GM12875 (cell line): Measurements from ENCODE around the gene TDRD10.

ENCODE experiments used
- H3K4me3 ChIP-seq: one replicate; pipeline ENCODE4 v1.5.1; 2011; ENCODE audit warnings: low read depth, low read length, control low read depth
- TF ChIP-seq, protein P1 (sequence below): IDR thresholded peaks from 2 replicates; pipeline ENCODE4 v1.5.1; 2011; ENCODE audit warnings: low read depth, mild to moderate bottlenecking, control low read depth, inconsistent platforms, low read length, moderate library complexity, borderline replicate concordance; ENCODE audit not compliant: insufficient read depth

The TDRD10 gene

DNA sequence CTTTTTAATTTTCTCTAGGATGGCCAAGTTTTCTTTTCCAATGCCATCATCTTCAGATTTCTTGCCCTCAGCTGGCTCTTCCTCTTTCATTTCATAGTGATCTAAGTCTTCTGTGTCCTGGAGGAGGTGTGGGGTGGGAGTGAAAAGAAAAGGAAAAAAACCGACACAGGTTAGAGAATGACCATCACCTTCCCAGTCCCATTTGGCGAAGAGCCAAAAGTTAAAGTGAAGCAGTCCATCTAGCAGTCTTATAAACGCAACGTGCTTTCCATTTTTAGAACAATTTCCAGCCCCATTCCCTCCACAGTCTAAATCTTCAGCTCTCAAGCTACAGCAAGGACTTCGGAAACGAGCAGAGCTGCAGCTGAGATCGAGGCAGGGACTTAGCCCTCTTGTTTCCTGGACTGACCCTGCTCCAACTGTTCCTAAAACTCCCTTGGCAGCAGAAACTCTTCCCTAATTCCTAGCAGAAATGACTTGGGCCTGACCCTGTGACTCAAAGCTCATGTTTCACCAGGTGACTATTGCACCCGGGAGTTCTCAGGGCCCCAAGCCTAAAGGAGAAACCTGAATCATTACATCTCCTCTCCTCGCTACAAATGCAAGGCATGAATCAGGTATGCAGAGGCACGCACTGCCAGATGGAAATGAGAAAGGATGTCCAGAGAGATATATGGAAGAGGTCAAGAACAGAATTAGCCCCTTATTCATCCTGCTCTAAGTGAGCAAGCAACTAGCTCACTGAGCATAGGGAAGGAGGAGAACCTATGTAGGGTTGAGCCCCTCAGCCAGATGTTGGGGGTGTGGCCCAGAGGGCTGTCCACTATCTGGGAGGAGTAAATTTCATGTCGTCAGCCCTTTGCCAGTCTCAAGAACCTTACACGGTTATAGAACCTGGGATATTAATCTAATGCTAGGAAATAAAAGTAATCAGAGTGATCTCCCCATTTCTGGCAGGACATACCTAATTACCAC lies 51.3 kb downstream of the TDRD10 start:
- no peak overlapping the region for H3K4me3 ChIP-seq
- TF ChIP-seq, protein P1, sequence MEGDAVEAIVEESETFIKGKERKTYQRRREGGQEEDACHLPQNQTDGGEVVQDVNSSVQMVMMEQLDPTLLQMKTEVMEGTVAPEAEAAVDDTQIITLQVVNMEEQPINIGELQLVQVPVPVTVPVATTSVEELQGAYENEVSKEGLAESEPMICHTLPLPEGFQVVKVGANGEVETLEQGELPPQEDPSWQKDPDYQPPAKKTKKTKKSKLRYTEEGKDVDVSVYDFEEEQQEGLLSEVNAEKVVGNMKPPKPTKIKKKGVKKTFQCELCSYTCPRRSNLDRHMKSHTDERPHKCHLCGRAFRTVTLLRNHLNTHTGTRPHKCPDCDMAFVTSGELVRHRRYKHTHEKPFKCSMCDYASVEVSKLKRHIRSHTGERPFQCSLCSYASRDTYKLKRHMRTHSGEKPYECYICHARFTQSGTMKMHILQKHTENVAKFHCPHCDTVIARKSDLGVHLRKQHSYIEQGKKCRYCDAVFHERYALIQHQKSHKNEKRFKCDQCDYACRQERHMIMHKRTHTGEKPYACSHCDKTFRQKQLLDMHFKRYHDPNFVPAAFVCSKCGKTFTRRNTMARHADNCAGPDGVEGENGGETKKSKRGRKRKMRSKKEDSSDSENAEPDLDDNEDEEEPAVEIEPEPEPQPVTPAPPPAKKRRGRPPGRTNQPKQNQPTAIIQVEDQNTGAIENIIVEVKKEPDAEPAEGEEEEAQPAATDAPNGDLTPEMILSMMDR, result no peak

GRCh38 chr1:154556422-154556821 lies 54.4 kb downstream of the TDRD10 start:
- TF ChIP-seq, protein P1, result no peak
- H3K4me3 ChIP-seq, result peak overlapping the region; percentile 91

DNA sequence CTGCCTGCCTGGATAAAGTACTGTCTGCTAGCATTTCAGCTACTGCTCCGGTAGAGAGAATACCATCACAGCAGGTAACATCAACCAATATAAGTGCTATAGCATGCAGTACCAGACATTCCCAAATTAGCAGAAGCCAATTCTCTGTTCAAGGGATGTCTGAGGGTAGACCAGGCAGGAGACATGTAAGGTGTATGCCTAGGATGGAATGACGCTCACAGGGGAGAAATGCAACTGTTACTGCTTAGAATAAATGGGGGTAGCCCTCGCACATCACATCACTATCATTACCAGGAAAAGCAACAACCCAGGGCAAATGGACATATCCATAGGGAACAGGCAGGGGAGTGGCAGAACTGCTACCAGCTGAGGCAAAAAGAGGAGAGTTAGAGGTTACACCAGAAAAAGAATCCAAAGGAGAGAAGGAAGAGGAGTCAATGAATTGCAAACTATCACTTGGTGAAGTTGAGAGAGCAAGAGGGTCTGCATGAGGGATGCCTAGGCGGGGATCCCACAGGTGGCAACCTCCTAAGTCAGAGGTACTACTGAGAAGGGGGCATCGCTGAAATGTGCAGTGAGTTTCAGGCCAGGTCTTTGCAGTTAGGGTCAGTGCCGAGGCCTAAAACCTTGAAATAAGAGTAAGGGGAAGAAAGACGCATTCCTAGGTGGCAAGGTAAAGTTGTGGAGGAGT lies 55.4 kb downstream of the TDRD10 start:
- TF ChIP-seq, protein P1, result no peak

DNA sequence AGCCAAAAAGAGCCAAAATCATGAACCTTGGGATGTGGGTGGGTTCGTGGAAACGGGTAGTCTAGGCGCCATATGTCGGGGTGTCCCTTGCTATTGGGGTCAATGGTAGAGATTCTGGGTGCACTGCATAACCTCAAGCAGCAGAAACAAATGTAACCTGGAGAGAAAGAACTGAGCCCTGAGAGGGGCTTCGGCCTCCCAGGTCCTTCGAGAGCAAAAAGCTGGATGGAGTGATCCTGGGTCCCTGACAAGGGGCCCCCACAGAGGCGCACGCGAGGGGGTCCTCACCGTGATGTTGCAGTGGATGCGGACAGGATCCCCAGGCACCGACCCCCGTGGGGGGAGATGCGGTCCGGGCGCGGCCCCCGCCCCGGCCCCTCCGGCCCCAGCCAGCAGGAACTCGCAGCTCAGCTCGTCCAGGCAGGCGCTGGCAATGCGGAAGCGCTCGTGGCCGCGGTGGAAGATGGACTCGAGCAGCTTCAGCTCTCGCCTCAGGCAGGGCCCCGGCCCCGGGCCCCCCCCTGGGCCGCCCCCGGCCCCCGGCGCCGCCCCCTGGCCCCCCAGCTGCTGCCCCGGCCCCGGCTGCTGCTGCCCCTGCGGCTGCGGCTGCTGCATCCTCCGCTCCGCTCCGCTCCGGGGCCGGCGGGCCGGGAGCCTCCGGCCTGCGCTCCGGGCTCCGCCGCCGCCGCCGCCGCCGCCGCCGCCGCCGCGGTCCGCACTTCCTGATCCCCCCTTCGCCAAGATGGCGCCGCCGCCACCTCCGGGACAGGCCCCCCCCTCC lies 56.1 kb downstream of the TDRD10 start, which contains the start of gene UBE2Q1:
TSS of gene UBE2Q1 (minus strand) at position 724 of the 781 bp plus-strand sequence. CDS start at position 615, 109 bp downstream.
- peak within 1 kb of the TSS; percentile 91 for H3K4me3 ChIP-seq
- TF ChIP-seq, protein P1, result no peak

More for the DNA sequence above, 55.4 kb downstream of the TDRD10 start:
- H3K4me3 ChIP-seq, result peak overlapping the region; percentile 91

DNA sequence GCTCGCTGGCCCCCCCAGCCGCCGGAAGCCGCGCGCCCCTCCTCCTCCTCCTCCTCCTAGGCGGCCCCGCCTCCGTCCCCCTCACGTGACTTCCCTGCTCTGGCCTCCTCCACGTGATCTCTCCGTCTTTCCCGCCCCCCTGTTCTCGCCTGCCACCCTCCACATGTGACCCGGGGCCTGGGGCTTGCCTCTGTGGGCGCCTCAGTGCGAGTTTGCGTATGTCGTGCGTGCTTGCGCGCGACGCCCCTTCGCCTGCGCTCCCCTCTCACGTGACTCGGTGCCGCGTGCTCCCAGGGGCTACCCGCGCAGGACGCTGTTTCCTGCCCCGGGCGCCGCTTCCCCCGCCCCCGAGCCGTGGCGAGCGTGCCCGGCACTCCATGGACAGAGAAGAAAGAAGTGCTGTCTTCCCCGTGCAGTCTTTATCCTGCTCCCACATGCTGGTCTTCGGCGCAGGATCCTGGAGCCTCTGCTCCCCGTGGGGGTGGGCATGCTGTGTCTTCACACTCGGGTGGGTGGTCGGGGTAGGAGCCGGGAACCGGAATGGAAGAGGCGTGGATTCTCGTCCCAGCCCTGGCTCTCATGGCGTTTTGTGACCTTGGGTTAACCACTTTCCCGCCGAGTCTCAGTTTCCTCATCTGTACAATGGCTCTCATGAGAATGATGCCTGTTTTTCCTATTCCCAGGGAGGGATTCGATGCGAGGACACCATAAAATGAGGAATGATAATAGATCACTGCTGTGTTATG lies 56.9 kb downstream of the TDRD10 start:
- TF ChIP-seq, protein P1, result no peak
- peak overlapping the region; percentile 61 for H3K4me3 ChIP-seq

- peak overlapping the region; percentile 61 for H3K4me3 ChIP-seq
- TF ChIP-seq, protein P1, result peak; percentile 93
Observed at GRCh38 chr1:154559466-154560044, 57.5 kb downstream of the TDRD10 start.
